ENCODE measurements around the gene CCSER1.
"Not testable (repeated sequence)": the region's sequence is repeated elsewhere in the genome, so short reads cannot be mapped to it uniquely, and the experiment has no call there.

The CCSER1 gene

DNA sequence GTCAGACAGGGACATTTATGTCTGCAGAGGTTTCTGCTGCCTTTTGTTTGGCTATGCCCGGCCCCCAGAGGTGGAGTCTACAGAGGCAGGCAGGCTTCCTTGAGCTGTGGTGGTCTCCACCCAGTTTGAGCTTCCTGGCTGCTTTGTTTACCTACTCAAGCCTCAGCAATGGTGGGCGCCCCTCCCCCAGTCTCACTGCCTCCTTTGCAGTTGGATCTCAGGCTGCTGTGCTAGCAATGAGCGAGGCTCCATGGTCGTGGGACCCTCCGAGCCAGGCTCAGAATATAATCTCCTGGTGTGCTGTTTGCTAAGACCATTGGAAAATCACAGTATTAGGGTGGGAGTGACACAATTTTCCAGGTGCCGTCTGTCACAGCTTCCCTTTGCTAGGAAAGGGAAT, 578.3 kb downstream of the CCSER1 start:
- not testable (repeated sequence) for DNase-seq (ENCODE audit: low spot score)

GRCh38 chr4:90715242-90715641, 588.0 kb downstream of the CCSER1 start:
- DNase-seq (ENCODE audit: low spot score) = peak; percentile 41

DNA sequence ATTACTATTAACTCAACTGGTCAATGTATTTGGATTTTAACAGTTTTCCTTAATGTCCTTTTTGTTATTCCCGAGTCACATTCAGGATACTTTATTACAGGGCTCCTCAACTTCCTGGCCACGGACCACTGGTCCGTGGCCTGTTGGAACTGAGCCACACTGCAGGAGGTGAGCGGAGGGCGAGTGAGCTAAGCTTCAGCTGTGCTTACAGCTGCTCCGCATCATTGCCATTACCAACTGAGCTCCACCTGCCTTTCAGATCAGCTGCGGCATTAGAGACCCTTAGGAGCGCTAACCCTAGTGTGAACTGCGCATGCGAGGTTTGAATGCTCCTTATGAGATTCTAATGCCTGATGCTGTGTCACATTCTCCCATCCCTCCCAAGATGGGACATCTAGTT, 591.7 kb downstream of the CCSER1 start:
- DNase-seq (ENCODE audit: low spot score) = no peak

DNA sequence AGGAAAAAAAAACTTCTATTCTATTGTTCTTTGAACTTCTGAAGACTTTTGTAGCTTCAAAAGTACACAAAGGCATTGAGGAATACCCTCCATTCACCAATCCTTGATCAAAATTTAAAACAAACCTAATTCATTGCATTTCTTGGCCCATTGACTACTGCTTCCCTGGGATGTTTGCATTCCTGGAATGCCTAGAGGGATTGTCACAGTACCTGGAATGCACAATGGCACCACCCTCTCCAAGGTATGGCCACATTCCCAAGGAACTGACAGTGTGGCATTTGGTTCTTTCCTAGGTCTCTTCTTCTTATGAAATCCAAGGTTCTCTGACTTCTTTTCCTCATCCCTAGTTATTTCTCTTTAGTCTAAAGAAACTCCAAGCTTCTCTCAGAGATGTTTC, 600.7 kb downstream of the CCSER1 start:
- DNase-seq (ENCODE audit: low spot score) = no peak

GRCh38 chr4:90730752-90731151, 603.6 kb downstream of the CCSER1 start:
- DNase-seq (ENCODE audit: low spot score) = no peak

DNA sequence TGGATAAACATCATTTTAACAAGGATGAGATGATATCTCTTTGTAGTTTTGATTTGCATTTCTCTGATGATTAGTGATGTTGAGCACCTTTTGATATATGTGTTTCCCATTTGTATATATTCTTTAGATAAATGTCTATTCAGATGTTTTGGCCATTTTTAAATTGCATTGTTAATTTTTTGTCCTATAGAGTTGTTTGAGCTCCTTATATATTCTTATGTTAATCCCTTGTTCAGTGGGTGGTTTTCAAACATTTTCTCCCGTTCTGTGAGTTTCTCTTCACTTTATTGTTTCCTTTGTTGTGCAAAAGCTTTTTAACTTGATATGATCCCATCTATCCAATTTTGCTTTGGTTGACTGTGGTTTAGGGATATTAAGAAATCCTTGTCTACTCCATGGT, 606.0 kb downstream of the CCSER1 start:
- DNase-seq (ENCODE audit: low spot score) = no peak

GRCh38 chr4:90745176-90745575, 618.0 kb downstream of the CCSER1 start:
- no peak for DNase-seq (ENCODE audit: low spot score)

DNA sequence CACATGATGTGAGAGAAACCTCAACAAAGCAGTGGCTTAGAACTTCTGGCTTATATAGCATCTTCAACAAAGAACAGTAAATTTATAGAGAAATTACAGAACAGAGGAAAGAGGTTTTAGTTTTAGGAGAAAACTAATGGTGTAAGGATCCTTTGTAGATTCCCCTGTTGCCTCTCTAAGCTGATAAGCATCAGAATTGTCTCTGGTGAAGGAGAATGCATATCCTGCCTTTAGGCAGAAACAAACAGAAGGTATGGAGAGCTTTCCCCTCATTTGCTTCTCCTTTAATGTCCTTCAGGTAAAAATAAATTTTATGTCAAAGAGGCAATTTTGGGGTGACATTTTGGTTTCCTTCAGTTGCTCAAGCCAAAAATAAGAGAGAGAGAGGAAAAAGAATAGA, 625.9 kb downstream of the CCSER1 start:
- DNase-seq (ENCODE audit: low spot score) = no peak

DNA sequence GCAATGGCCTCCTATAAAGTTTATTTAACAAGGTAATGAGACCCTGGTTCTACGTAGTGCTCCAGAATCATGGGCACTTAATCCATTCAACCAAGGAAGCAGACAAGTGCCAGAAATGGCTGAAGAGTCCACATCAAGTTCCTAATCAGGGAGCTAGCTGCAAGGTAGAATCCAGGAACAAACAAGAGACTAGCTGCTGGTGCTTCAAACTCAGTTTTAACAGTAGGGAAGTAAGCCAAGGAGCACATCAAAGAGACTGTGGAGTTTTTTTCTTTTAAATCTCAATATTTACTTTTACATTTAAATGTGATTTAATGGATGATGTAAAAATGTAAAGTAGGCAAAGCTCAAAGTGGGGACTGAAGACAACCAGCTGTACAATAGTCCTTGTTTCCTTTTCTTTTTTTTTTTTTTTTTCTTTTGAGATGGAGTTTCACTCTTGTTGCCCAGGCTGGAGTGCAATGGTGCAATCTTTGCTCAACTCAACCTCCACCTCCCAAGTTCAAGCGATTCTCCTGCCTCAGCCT, 630.4 kb downstream of the CCSER1 start:
- DNase-seq (ENCODE audit: low spot score) = no peak

DNA sequence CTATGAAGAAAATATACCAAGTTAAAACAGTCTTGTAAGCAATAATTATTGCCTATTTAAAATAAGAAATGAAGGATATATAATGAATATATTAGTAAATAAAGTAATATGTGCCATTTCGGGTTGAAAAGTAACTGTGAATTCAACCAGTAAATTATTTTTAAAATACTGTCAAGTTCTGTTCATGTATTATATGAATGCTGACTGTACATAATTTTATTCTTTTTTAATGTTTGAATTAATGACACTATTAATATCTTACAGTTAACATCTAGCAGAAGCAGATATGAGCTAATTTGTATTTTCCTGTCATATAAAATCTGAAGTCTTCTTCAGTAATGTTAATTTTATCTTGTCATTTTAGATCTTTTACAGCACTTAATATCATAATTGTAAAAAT, 632.9 kb downstream of the CCSER1 start:
- DNase-seq (ENCODE audit: low spot score) = no peak

GRCh38 chr4:90766837-90767236, 639.6 kb downstream of the CCSER1 start:
- no peak for DNase-seq (ENCODE audit: low spot score)

DNA sequence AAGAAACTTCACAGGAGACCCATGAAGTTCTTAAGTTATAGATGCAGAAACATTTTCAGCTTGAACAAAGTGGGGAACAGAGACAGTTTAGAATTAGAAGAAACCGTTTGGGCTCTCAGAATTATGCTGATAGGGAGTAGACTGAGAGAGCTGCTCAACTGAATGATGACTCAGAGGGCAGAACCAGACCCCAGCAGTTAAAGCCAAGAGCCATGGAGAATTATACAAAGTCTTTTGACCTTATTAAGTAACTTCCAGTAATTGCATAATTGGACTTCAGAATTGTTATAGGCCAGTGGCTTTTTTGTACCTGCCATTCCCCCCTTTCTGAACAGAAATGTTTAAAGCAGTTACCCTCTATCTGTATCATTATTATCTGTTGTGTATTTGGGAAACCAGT, 642.1 kb downstream of the CCSER1 start:
- DNase-seq (ENCODE audit: low spot score) = no peak

DNA sequence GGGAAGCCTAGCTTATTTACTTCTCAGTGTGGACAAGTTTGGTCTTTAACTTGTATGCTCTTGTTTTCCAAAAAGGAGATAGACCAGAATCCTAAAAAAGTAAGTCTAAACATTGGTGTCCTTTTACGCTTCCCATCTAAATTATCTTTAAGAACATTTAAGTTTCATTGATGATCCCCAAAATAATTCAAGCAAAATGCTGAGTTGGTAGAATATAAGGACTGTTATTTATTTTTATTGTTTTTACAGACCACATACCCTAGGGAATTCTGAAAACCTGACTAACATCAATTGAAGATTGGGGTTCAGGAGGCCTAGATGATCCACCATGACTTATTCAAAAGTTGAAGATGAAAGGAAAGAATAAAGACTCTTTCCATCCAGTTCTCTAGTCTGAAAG, 653.0 kb downstream of the CCSER1 start:
- DNase-seq (ENCODE audit: low spot score) = no peak

DNA sequence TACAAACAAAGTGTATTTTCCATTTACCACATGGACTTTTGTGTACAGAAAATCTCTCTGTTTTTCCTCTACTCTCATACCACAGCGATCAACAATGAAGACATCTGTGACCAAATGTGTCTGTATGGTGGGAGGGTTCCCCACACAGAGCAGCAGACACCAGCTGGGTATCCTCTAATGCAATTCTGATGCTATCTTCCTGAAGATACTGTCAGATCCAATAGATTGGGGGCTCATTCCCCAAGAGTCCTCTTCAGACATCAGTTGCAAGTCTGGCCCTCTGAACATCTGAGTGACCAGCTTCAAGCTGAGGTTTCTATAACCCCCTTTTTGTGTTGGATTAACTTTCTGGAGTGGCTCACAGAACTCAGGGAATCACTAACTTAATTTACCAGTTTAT, 659.4 kb downstream of the CCSER1 start:
- no peak for DNase-seq (ENCODE audit: low spot score)

DNA sequence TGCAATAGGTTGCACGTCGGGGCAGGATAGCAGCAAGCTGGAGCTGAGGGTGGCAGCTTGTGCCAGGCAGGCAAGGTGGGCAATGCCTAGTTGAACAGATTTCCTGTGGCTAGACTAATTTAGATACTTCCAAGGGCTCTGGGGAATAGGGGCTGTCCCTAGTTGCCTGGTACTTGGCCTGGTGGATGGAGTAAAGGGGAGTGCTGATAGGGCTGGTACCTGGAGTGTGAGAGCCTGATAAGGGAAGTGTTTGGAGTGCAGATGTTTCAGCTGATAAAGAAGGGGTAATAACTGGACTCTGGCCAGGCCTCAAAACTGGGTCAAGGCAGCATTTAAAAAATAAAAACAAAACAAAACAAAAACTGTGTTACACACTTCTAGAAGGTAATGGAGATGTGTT, 665.5 kb downstream of the CCSER1 start:
- no peak for DNase-seq (ENCODE audit: low spot score)

- DNase-seq (ENCODE audit: low spot score) = no peak
These were observed 671.8 kb downstream of the CCSER1 start for GRCh38 chr4:90798948-90799347.

DNA sequence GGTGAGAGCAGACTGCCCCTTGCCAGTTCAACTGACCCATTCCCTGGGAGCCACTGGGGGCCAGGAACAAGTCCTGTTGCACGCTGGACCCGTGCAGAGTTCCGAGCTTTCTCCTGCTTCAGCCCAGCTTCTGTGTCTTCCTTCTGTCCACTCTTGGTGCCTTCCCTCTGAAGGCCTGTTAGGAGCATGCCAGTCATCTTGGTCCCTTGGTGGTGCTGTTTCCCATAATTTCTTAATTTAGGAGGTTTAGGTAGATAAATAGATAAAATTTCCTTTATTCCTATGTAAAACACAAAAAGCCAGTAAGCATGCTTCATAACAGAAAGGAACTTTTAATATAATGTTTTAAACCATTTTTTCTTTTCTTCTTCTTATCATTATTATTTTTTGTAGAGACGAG, 672.7 kb downstream of the CCSER1 start:
- DNase-seq (ENCODE audit: low spot score) = no peak

- no peak for DNase-seq (ENCODE audit: low spot score)
These were observed 688.4 kb downstream of the CCSER1 start for GRCh38 chr4:90815569-90815968.

DNA sequence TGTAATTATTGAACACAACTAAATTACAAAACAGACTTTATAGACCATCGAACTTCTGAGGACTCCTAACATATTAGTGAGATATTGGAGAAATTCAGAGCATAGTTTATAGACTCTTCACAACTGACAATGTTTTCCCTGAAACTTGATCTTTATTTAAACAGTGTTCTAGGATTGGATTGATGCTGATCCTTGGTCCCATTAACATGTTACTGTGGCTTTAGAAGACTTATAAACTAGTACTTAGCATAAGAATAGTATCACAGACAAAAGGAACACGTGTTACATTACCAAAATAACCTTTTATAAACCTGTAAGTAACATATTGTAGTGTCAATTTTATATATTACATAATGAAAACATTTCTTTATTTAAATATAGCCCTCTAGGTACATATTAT, 689.6 kb downstream of the CCSER1 start:
- DNase-seq (ENCODE audit: low spot score) = no peak

DNA sequence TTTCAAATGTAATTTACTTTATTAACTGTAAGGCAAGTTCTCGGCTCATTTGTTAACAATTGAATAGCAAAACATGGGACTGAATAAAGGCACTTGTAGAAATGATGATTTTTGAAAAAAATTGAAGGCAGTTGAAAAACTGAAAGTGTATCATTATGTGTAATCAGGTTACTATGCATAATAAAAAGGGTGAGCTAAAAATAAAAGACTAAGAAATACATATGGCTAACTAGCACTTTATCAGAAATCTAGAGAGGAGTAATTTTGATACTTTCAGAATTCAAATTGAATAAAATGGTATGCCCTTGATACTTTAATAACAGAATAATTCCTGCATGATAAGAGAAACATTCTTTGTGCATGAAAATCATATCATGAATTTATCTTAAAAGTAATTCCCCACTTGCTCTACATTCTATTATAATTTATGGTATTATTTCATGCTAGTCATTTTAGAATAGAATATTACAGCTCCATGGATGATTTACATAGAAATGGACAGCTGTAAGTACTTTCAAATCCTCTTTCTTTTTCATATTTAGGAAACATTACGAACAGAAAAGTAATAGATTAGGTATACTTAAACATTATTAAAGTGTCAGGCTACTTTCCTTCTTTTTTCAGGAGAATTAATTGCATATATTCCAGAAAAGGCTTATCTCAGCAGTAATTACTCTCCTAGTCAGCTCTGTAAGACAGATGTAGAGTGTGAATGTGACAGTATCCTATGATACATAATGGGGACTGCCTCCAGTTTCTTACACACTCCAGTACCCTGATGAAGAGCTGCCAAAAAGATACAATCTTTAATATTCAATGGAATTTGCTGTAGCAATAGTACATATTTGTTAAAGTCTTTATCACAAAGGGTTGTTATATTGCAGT, 697.3 kb downstream of the CCSER1 start:
- no peak for DNase-seq (ENCODE audit: low spot score)

GRCh38 chr4:90825849-90826248, 698.7 kb downstream of the CCSER1 start:
- DNase-seq (ENCODE audit: low spot score) = no peak

- DNase-seq (ENCODE audit: low spot score) = no peak
These were observed 706.5 kb downstream of the CCSER1 start for GRCh38 chr4:90833706-90834105.

DNA sequence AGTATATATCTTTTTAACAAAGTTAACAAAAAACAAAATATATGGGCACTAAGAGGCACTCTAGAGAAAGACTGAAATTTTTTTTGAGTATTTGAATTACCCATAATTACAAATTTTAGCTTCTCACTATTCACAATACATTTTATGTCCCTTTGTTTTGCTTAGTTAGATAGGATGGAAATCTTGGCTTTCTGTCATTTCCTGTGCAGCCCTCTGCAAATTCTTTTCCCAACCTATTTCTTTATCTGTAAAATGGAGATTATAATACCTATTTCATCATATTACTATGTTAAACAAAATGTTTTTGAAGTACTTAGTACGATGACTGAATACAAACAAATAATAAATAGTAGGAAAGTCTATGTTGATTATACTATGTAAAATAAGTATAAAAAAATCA, 710.0 kb downstream of the CCSER1 start:
- DNase-seq (ENCODE audit: low spot score) = no peak

- DNase-seq (ENCODE audit: low spot score) = not testable (repeated sequence)
These were observed 711.7 kb downstream of the CCSER1 start for GRCh38 chr4:90838859-90839258.
